ENCODE data around the gene VPS52.
A peak's percentile ranks its signal among the peaks of the same experiment; 100 is the strongest.

The VPS52 gene, protein sequence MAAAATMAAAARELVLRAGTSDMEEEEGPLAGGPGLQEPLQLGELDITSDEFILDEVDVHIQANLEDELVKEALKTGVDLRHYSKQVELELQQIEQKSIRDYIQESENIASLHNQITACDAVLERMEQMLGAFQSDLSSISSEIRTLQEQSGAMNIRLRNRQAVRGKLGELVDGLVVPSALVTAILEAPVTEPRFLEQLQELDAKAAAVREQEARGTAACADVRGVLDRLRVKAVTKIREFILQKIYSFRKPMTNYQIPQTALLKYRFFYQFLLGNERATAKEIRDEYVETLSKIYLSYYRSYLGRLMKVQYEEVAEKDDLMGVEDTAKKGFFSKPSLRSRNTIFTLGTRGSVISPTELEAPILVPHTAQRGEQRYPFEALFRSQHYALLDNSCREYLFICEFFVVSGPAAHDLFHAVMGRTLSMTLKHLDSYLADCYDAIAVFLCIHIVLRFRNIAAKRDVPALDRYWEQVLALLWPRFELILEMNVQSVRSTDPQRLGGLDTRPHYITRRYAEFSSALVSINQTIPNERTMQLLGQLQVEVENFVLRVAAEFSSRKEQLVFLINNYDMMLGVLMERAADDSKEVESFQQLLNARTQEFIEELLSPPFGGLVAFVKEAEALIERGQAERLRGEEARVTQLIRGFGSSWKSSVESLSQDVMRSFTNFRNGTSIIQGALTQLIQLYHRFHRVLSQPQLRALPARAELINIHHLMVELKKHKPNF

DNA sequence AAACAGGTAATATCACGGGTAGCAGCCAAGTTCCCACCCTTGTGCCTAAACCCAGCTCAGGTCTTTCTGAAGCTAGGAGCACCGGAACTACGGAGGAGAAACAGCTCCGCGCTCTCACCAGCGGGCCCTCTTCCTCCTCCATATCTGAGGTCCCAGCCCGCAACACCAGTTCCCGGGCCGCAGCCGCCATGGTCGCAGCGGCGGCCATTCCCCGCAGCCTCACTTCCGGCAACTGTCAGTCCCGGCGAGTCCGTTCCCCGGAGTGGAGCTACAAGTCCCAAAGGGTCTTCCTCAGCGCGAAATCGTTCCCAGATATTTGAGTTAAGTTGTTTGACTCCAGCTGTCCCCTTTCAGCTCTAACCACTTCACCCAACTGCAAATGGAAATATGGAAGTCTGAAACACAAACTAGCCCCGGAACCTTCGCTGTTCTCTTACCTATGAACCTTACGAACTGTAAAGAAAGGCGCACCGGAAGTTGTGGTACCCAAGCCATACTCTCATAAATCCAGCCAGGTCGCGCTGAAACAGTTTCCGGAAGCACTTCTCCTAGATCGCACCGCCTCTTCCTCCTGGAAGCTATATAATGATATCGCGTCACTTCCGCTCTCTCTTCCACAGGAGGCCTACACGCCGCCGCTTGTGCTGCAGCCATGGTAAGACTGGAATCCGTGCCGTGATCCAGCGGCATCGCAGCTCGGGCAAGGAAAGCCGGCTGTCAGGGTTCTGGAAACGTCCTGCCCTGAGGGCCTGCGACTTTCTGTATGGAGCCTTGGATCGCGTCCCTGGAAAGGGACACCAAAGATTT, at the start of gene VPS52, which contains the start of gene RPS18:
VPS52 (minus strand) TSS at position 409 of the 807 bp plus-strand sequence; CDS start at position 208, 201 bp downstream.
RPS18 (plus strand) TSS at position 608 of the 807 bp plus-strand sequence; CDS start at position 653, 45 bp downstream.
- DNase-seq (ENCODE audit: low read depth): peak; percentile 98

DNA sequence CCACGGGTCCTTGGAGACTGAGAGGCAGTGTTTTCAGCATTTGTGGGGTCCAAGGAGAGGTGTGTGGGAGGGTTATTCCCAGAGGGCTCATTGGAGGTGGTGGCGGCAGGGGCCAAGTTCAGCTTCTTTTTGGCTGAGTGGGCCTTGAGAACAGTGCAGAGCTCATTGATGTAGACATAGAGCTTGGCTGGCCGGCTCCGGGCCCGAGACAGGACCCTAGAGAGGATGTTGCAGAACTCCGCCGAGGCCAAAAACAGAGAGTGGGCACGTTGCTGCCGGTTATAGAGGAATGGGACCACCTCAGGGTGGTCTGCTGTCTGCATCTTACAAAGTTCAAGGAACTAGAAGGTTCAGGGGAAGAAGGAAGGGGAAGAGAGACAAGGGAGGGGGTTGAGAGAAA, 49.6 kb upstream of the VPS52 start:
- no peak for DNase-seq (ENCODE audit: low read depth)

DNA sequence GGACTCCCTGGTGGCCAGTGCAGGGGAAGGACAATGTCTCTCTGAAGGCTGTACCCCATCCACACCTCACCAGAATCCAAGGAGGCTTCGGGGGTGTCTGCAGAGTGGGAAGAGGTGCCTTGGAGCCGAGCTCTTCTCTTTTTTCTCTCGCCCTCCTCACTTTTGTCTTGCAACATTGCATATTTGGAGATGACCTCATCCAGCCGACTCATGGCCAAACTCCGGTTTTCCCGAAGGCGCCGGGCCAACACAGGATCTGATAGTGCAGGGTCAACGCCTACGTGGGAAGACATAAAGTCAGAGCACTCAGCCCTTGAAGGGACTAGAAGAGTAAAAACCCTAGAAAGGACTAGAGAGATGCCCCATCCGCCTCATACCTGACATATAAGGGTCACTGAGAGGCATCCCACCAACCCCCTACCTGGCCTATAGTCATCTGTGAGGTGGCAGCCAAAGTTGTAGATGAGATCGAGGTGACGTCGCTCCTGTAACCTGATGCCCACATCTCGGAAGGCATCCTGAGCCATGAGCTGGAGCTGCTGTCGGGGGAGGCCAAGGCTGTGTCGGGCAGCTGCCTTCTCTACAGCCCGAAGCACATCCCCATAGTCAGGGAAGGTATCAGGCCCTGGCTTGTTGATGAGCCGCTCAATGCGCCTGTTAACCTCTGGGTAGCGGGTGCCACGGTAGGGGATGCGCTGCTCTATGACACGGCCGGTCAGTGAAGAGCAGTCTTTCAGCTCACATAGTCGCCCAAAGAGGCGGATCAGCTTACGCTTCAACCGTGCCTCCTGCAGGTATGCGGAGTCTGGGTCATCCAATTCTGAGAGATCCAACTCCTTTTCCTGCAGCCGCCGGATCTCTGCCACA, 48.9 kb upstream of the VPS52 start:
- peak; percentile 77 for DNase-seq (ENCODE audit: low read depth)

GRCh38 chr6:33319939-33320314, 48.3 kb upstream of the VPS52 start:
- no peak for DNase-seq (ENCODE audit: low read depth)

GRCh38 chr6:33318426-33319073, 46.9 kb upstream of the VPS52 start:
- DNase-seq (ENCODE audit: low read depth): no peak

GRCh38 chr6:33317669-33318425, 46.2 kb upstream of the VPS52 start, which contains the start of gene ZBTB22:
Gene ZBTB22, minus strand, starts transcription at chr6:33317744. Its CDS starts 828 bp downstream, at chr6:33316916.
- peak; percentile 100 for DNase-seq (ENCODE audit: low read depth)

DNA sequence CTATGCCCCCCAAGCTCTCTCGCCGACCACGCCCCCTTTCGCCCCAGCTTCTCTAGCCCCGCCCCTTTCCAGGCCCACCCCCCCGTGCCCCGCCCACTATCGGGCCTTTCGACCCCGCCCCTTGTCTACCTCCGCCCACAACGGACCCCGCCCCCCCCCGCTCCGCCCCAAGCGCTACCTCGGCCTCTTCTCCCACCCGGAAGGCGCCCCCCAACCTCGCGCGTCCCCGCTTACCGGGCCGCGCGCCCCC, 45.7 kb upstream of the VPS52 start:
- no peak for DNase-seq (ENCODE audit: low read depth)

- DNase-seq (ENCODE audit: low read depth): no peak
Measured at GRCh38 chr6:33316603-33317418, 45.1 kb upstream of the VPS52 start.

- DNase-seq (ENCODE audit: low read depth): no peak
Measured at GRCh38 chr6:33315793-33316602, 44.3 kb upstream of the VPS52 start.

DNA sequence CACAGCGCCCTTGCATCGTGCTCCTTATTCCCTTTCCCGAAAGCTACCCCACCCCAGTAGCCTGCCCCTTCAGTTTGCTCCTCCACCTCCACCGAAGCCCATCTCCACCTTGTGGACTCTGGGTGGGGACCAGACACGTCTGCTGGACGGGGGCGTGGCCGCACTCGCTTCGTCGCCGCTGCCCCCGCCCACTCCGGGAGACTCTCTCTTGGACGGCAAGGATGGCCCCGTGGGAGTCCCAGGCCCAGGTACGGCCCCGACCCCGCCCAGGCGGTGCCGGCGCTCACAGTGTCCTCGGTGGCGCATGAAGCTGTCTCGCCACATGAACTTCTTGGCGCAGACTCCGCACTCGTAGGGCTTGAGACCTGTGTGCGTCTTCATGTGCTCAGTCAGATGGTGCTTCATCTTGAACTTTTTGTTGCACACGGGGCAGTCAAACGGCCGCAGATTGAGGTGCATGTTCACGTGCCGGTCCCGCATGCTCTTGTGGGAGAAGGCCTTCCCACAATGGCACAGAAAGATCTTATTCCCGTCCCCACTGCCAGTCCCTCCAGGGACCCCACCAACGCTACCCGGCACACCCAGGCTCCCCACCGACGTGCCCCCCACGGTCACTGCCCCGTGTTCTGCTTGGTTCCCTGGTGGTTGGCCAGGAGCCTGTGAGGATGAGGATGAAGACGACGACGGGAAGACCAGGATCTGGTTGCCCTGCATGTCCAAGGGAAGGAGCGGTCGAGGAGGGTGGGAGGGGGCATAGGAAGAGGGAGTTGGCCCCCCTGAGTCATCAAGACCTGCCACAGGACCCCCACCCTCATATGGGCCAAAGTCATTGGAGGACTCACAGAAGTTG, 43.5 kb upstream of the VPS52 start:
- no peak for DNase-seq (ENCODE audit: low read depth)

- DNase-seq (ENCODE audit: low read depth): peak; percentile 74
Measured at GRCh38 chr6:33314515-33314942, 42.9 kb upstream of the VPS52 start.

- no peak for DNase-seq (ENCODE audit: low read depth)
Measured at GRCh38 chr6:33313709-33314514, 42.2 kb upstream of the VPS52 start, which contains the start of gene TAPBP. Gene TAPBP, minus strand, starts transcription at chr6:33314078. Its CDS starts 37 bp downstream, at chr6:33314041.

GRCh38 chr6:33313105-33313708, 41.5 kb upstream of the VPS52 start:
- no peak for DNase-seq (ENCODE audit: low read depth)

GRCh38 chr6:33312361-33313104, 40.9 kb upstream of the VPS52 start:
- peak; percentile 64 for DNase-seq (ENCODE audit: low read depth)

- DNase-seq (ENCODE audit: low read depth): no peak
Measured at GRCh38 chr6:33306356-33306755, 34.7 kb upstream of the VPS52 start.

Measured in stromal cell of bone marrow (primary cell).